ENCODE results near the gene PSMF1. TPM values are rescaled to one million over a fixed set of nuclear protein-coding genes. Genes with fewer than 3 reads are reported as not detected.

Gene PSMF1
- total RNA-seq, 2 donors from 2014 or later = 89.6 to 151 TPM

- Mint-ChIP-seq H3K36me3 (peaks cover 9 to 28% of the 10 kb centered on the region in 2 donors), H3K27ac (no peak overlapping the region), H3K9me3 (no peaks in the 10 kb centered on the region)
- ATAC-seq (no peak), DNase-seq (ENCODE audit: low spot score in 2 of 2) (peak in 1 of 2 donors; percentile 26)
These were observed 53.2 kb downstream of the PSMF1 start for GRCh38 chr20:1171461-1172093.

DNA sequence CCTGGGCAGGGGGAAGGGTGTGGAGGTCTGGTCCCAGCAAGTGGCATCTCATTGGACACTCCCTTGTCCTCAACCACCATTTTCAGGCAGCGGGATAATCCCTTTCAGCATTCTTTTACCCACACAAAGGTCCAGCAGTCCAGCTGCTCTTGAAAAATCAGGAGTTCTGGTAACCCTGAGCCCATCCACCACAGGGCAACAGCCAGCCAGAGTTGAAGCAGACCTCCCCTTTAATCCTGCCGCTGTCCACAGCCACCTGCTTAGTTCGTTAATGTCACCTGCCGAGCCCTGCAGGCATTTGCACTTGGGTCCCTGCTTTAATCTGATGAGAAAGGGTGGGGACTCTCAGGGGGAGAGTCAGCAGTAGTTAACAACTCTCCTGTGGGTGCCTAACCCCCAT is 55.3 kb downstream of the PSMF1 start:
- ATAC-seq (no peak), DNase-seq (ENCODE audit: low spot score in 2 of 2) (no peak)
- H3K27ac Mint-ChIP-seq = peak overlapping the region in 1 of 2 donors; percentile 60
- H3K36me3 Mint-ChIP-seq = peaks cover 9 to 14% of the 10 kb centered on the region in 2 donors
- H3K9me3 Mint-ChIP-seq = no peaks in the 10 kb centered on the region

- DNase-seq (ENCODE audit: low spot score in 2 of 2) (no peak), ATAC-seq (no peak)
- Mint-ChIP-seq H3K36me3 (peaks cover 6 to 7% of the 10 kb centered on the region in 2 donors), H3K27ac (no peak overlapping the region), H3K9me3 (no peaks in the 10 kb centered on the region)
These were observed 56.4 kb downstream of the PSMF1 start for GRCh38 chr20:1174787-1175186.

DNA sequence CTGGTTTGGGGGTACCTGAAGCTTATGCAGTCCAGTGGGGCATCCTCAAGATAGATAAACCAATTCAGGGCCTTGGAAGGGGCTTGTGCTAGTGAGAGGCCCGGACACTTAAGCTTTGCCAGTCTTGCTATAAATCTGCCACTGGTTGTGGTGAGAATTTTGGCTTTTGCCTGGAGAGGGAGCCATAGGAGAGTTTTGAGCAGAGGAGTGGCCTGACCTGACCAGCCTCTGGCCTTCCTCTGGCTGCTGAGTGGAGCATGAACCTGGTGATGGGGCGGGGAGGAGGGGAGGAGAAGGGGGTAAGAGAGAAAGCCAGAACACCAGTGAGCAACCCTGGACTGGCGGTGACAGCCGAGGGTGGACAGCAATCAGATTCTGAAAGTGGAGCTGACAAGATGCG is 59.3 kb downstream of the PSMF1 start:
- ATAC-seq = no peak

DNA sequence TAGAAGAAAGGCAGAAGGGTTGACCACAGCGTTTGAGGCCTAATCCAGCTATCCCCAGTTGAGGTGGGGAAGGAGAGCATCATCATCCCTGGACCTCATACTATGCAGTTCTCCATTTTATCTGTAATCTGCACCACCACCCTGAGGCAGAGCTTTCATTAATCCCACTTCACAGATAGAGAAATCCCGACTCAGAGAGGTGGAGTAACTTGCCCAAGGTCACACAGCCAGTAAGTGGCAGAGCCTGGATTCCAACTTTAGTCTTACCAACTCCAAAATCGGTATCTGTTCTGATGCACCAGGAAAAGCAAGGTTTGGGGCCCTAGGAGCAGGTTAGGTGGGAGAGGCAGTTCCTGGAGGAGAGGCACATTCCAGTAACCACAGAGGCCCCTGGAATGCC is 59.7 kb downstream of the PSMF1 start:
- Mint-ChIP-seq H3K9me3 (no peaks in the 10 kb centered on the region), H3K27ac (no peak overlapping the region)
- no peak for ATAC-seq

More for the DNA sequence above, 59.3 kb downstream of the PSMF1 start:
- Mint-ChIP-seq H3K36me3 (no peaks in the 10 kb centered on the region), H3K27ac (no peak overlapping the region), H3K9me3 (no peaks in the 10 kb centered on the region)
- DNase-seq (ENCODE audit: low spot score in 2 of 2) = no peak

GRCh38 chr20:1178623-1179022 is 60.2 kb downstream of the PSMF1 start:
- no peak overlapping the region for H3K27ac Mint-ChIP-seq
- H3K36me3 Mint-ChIP-seq = no peaks in the 10 kb centered on the region
- no peak for DNase-seq (ENCODE audit: low spot score in 2 of 2)
- no peaks in the 10 kb centered on the region for H3K9me3 Mint-ChIP-seq
- ATAC-seq = no peak

More for the DNA sequence above, 59.7 kb downstream of the PSMF1 start:
- H3K36me3 Mint-ChIP-seq = no peaks in the 10 kb centered on the region
- no peak for DNase-seq (ENCODE audit: low spot score in 2 of 2)

GRCh38 chr20:1180949-1181348 is 62.5 kb downstream of the PSMF1 start:
- ATAC-seq = no peak
- no peaks in the 10 kb centered on the region for H3K9me3 Mint-ChIP-seq
- no peak for DNase-seq (ENCODE audit: low spot score in 2 of 2)
- peaks cover 0 to 5% of the 10 kb centered on the region in 2 donors for H3K36me3 Mint-ChIP-seq
- no peak overlapping the region for H3K27ac Mint-ChIP-seq

GRCh38 chr20:1182106-1182505 is 63.7 kb downstream of the PSMF1 start:
- DNase-seq (ENCODE audit: low spot score in 2 of 2) = no peak
- H3K27ac Mint-ChIP-seq = no peak overlapping the region
- peaks cover 0 to 5% of the 10 kb centered on the region in 2 donors for H3K36me3 Mint-ChIP-seq
- no peaks in the 10 kb centered on the region for H3K9me3 Mint-ChIP-seq
- no peak for ATAC-seq

GRCh38 chr20:1183153-1183552 is 64.8 kb downstream of the PSMF1 start:
- H3K27ac Mint-ChIP-seq = no peak overlapping the region
- H3K9me3 Mint-ChIP-seq = no peaks in the 10 kb centered on the region
- ATAC-seq = no peak
- no peak for DNase-seq (ENCODE audit: low spot score in 2 of 2)
- peaks cover 0 to 5% of the 10 kb centered on the region in 2 donors for H3K36me3 Mint-ChIP-seq

GRCh38 chr20:1184260-1184637 is 65.8 kb downstream of the PSMF1 start:
- no peaks in the 10 kb centered on the region for H3K9me3 Mint-ChIP-seq
- H3K36me3 Mint-ChIP-seq = peaks cover 0 to 5% of the 10 kb centered on the region in 2 donors
- ATAC-seq = no peak
- peak overlapping the region in 1 of 2 donors; percentile 56 for H3K27ac Mint-ChIP-seq
- DNase-seq (ENCODE audit: low spot score in 2 of 2) = no peak

DNA sequence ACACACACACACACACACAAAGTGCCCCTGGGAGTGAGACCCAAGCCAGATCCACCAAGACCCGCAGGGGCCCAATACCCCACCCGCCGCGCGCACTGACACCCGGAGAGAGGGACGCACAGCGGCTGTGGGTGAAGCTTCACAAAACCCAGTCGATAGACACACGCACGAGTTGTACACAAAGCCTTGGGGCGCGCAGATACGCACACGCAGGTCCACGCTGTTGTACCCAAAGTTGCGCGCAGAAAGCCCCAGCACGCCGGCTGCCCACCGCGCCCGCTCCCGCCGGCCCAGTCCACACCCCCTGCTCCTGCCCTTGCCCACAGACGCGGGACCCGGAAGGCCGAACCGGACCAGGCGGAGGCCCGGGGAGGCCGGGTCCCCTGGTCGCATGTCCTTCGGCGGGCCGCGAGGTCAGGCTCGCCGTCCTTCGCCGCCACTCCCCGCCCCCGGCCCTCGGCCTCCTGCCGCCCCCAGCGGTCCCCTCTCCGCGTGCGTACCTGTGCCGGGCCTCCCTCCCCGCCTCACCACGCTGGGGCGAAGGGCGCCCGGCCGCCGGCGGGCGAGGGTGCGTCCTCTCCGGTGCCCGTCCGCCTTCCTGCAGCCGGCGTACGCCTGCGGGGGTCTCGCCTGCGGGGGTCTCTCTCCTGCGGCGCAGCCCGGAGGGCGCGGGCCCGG is 66.4 kb downstream of the PSMF1 start, which contains the start of gene TMEM74B:
TMEM74B (minus strand) TSS at position 344 of the 678 bp plus-strand sequence. CDS start 1,180 bp downstream, outside the sequence.
- DNase-seq (ENCODE audit: low spot score in 2 of 2) = peak in 1 of 2 donors; percentile 10
- Mint-ChIP-seq H3K9me3 (no peaks in the 10 kb centered on the region), H3K36me3 (peaks cover 0 to 5% of the 10 kb centered on the region in 2 donors), H3K27ac (peak within 1 kb of the TSS in 1 of 2 donors; percentile 56)
- peak in 1 of 2 donors; percentile 17 for ATAC-seq

DNA sequence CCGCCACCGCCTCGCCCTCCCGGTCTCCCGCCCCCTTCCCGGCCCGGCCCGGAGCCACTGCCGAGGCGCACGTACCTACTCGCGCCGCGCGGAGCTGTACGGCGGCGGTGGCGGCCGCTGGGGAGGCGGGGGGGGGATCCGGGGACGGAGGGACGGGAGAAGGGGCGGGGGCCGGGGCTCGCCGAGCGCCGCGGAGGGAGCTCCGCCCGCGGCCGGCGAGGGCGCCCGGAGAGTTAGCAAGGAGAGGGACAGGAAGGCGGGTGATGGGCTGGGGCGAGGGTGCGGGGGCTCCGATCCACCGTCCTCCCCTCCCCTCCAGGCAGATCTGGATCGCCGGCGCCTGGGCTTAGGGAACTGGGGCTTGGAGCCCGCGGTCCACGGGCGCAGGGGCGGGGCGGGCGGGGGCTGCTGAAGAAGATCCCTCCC is 66.9 kb downstream of the PSMF1 start:
- Mint-ChIP-seq H3K36me3 (peaks cover 0 to 5% of the 10 kb centered on the region in 2 donors), H3K27ac (no peak overlapping the region), H3K9me3 (no peaks in the 10 kb centered on the region)
- ATAC-seq (peak; percentile 44 to 54), DNase-seq (ENCODE audit: low spot score in 2 of 2) (peak in 1 of 2 donors; percentile 17)

GRCh38 chr20:1185790-1186334 is 67.5 kb downstream of the PSMF1 start:
- Mint-ChIP-seq H3K27ac (no peak overlapping the region), H3K9me3 (no peaks in the 10 kb centered on the region)

DNA sequence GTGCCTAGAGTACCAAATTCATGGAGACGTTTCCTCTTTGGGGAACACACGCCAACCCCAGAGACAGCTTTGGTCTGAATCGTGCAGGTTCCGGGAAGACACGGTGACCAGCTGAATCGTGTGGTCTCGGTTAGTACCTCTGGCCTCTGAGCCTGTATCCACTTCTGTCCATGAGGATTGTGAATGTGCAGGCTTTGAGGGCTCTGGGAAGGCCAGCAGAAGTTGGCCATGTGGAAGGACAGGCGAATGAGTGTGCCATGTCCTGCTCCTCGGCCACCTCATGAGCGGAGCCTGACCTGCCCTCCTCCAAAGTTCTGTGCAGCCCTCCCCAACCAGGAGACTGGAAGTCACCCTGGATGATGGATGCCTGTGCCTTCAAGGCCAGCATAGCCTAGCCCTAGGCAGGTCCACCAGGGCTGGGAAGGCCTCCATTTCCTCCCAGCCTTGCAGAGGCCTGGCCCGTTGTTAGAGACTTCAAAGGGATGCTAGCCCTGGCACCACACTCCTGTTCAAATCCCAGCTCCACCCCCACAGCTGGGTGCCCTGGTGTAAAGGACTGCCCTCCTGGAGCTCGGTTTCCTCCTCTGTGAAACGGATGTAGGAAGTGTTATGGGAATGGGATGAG is 68.1 kb downstream of the PSMF1 start:
- no peak for ATAC-seq
- Mint-ChIP-seq H3K36me3 (peaks cover 0 to 5% of the 10 kb centered on the region in 2 donors), H3K9me3 (no peaks in the 10 kb centered on the region)

More at GRCh38 chr20:1185790-1186334, 67.5 kb downstream of the PSMF1 start:
- H3K36me3 Mint-ChIP-seq = peaks cover 0 to 5% of the 10 kb centered on the region in 2 donors
- ATAC-seq (peak; percentile 72 to 78), DNase-seq (ENCODE audit: low spot score in 2 of 2) (peak in 1 of 2 donors; percentile 73)

DNA sequence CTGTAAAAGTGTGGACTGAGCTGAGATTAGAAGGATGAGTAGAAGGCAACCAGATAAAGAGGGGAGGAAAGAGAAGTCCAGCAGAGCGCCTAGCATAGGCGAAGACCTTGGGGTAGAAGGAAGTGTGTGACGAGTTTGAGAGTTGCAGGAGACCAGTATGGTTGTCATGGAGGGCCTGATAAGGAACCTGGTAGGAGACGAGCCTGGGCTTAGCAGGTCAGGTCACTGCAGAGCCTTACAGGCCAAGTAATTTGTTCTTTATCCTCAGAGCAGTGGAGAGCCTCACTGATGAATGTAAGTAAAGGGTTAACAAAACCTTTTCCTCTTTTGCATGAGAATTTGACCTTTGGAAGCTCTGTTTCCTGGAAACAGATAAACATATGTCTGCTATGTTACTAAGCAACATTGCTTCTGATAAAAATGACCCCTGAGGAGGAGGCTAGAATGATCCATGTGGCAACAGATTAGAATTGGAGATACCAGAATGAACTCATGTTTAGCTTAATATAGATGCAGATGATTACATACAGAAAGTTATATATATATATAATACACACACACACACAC is 69.3 kb downstream of the PSMF1 start:
- Mint-ChIP-seq H3K9me3 (no peaks in the 10 kb centered on the region), H3K36me3 (peaks cover 0 to 5% of the 10 kb centered on the region in 2 donors), H3K27ac (no peak overlapping the region)
- DNase-seq (ENCODE audit: low spot score in 2 of 2) (no peak), ATAC-seq (no peak)

More for the DNA sequence above, 68.1 kb downstream of the PSMF1 start:
- no peak overlapping the region for H3K27ac Mint-ChIP-seq
- no peak for DNase-seq (ENCODE audit: low spot score in 2 of 2)

DNA sequence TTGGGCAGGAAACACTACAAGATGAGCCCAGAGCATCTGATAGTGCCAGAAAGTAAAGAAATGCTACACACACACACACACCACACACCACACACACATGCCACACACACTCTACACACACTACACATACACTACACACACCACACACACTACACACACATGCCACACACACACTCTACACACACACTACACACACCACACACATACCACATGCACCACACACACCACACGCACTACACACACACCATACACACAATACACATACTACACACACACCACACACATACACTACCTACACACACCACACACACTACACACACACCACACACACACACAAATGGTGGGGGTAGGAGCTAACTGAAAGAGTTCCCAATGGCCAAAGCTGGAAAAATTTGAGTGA is 69.9 kb downstream of the PSMF1 start:
- Mint-ChIP-seq H3K9me3 (no peaks in the 10 kb centered on the region), H3K36me3 (peaks cover 0 to 5% of the 10 kb centered on the region in 2 donors), H3K27ac (no peak overlapping the region)
- ATAC-seq = no peak
- no peak for DNase-seq (ENCODE audit: low spot score in 2 of 2)

- DNase-seq (ENCODE audit: low spot score in 2 of 2) = no peak
- no peak for ATAC-seq
- H3K9me3 Mint-ChIP-seq = no peaks in the 10 kb centered on the region
- H3K36me3 Mint-ChIP-seq = no peaks in the 10 kb centered on the region
- H3K27ac Mint-ChIP-seq = no peak overlapping the region
These were observed 71.4 kb downstream of the PSMF1 start for GRCh38 chr20:1189827-1190226.

All from activated naive CD4-positive, alpha-beta T cell treated with anti-CD3 and anti-CD28 coated beads, Interleukin-2, amount 50 U/mL, for 72 hours (primary cell).